ENCODE results near the gene RAD1.

GRCh38 chr5:34930870-34931269 lies 15.6 kb upstream of the RAD1 start:
- TF ChIP-seq CTCF (IDR thresholded peaks at IDR 0.05) (no peak), POLR2A (IDR thresholded peaks at IDR 0.05) (no peak)

All from breast epithelium (tissue), 3 donors.